Cardiac muscle cell (in vitro differentiated cells and primary cell): ENCODE measurements around the gene SPIRE1. TPM values are rescaled to one million over a fixed set of nuclear protein-coding genes. Genes with fewer than 3 reads are reported as not detected.

ENCODE experiments used
- DNase-seq, 2 donors: peaks; one replicate each; pipeline versions ENCODE4 v3.0.0 to v3.0.0-alpha.2; 2010 to 2017; ENCODE audit warnings: low read depth in 1 of 2, low spot score in 1 of 2
- H3K27ac ChIP-seq: fragments of 200-600 bp; sonication (generic); 2 replicates; pipeline ENCODE4 v1.5.1; 2016
- H3K27me3 ChIP-seq: fragments of 200-600 bp; sonication (generic); 2 replicates; pipeline ENCODE4 v1.6.0; 2016; ENCODE audit warnings: control low read depth
- H3K36me3 ChIP-seq: fragments of 200-600 bp; sonication (generic); 2 replicates; pipeline ENCODE4 v1.5.1; 2016; ENCODE audit warnings: control low read depth
- H3K4me1 ChIP-seq: fragments of 200-600 bp; sonication (generic); 2 replicates; pipeline ENCODE4 v1.8.1; 2017; ENCODE audit warnings: low read depth, mild to moderate bottlenecking, mixed run types
- H3K4me3 ChIP-seq: fragments of 200-600 bp; sonication (generic); 2 replicates; pipeline ENCODE4 v1.5.1; 2016; ENCODE audit warnings: mild to moderate bottlenecking
- H3K9me3 ChIP-seq: fragments of 200-600 bp; sonication (generic); 2 replicates; pipeline ENCODE4 v1.5.1; 2017; ENCODE audit warnings: low read depth, mild to moderate bottlenecking, control low read depth
- polyA plus RNA-seq: library from polyadenylated mRNA; unstranded; fragments of >200 nt; fragmentation: Nextera tagmentation; extraction: Ambion mirVana; gene quantifications from 2 replicates; pipeline ENCODE4 v1.2.1, GENCODE V29; 2016
- total RNA-seq: library from RNA; depleted of rRNA; stranded (reverse); fragments of >200 nt; gene quantifications from 2 replicates; pipeline ENCODE4 v1.2.3, GENCODE V29; 2016
- TF ChIP-seq, protein P1 (sequence below): IDR thresholded peaks from 2 replicates; pipeline ENCODE4 v1.5.1; 2012; ENCODE audit warnings: low read depth, mild to moderate bottlenecking, low read length

The SPIRE1 gene
- total and polyA plus RNA-seq, 2 experiments from 2014 or later, result 17.8 to 19.6 TPM

DNA sequence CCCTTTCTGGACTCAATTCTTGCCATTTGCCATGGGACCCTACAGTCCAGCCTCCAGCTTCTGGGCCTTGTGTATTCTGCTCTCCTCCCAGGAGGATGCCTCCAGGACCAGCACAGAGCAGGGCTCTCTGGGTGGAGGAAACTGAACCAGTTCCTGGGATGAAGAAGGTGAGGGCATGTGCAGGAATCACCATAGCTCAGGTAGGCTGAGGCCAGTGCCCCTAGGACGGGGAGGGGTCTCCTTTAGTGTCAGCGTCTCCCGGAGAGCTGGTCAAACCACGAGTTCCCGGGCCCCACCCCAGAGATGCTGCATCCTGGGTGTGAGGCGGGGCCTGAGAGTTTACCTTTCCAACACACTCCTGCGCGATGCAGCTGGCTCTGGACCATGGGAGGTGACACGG, 256.0 kb downstream of the SPIRE1 start:
- H3K4me3 ChIP-seq, result no peak overlapping the region
- DNase-seq, result no peak
- peaks cover 32% of the 10 kb centered on the region for H3K27me3 ChIP-seq
- no peaks in the 10 kb centered on the region for H3K36me3 ChIP-seq
- H3K27ac ChIP-seq, result no peak overlapping the region
- TF ChIP-seq, protein P1, sequence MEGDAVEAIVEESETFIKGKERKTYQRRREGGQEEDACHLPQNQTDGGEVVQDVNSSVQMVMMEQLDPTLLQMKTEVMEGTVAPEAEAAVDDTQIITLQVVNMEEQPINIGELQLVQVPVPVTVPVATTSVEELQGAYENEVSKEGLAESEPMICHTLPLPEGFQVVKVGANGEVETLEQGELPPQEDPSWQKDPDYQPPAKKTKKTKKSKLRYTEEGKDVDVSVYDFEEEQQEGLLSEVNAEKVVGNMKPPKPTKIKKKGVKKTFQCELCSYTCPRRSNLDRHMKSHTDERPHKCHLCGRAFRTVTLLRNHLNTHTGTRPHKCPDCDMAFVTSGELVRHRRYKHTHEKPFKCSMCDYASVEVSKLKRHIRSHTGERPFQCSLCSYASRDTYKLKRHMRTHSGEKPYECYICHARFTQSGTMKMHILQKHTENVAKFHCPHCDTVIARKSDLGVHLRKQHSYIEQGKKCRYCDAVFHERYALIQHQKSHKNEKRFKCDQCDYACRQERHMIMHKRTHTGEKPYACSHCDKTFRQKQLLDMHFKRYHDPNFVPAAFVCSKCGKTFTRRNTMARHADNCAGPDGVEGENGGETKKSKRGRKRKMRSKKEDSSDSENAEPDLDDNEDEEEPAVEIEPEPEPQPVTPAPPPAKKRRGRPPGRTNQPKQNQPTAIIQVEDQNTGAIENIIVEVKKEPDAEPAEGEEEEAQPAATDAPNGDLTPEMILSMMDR, result no peak
- H3K9me3 ChIP-seq, result no peaks in the 10 kb centered on the region
- H3K4me1 ChIP-seq, result no peaks in the 10 kb centered on the region

GRCh38 chr18:12399231-12399630, 258.7 kb downstream of the SPIRE1 start:
- no peak overlapping the region for H3K27ac ChIP-seq
- no peaks in the 10 kb centered on the region for H3K9me3 ChIP-seq
- no peaks in the 10 kb centered on the region for H3K36me3 ChIP-seq
- no peak overlapping the region for H3K4me3 ChIP-seq
- no peaks in the 10 kb centered on the region for H3K4me1 ChIP-seq
- TF ChIP-seq, protein P1, result no peak
- DNase-seq, result no peak
- H3K27me3 ChIP-seq, result peaks cover 11% of the 10 kb centered on the region

- H3K4me1 ChIP-seq, result no peaks in the 10 kb centered on the region
- TF ChIP-seq, protein P1, result no peak
- no peak for DNase-seq
- H3K27me3 ChIP-seq, result peaks cover 5% of the 10 kb centered on the region
- H3K9me3 ChIP-seq, result no peaks in the 10 kb centered on the region
- H3K27ac ChIP-seq, result no peak overlapping the region
- no peak overlapping the region for H3K4me3 ChIP-seq
- H3K36me3 ChIP-seq, result no peaks in the 10 kb centered on the region
Observed at GRCh38 chr18:12398625-12399024, 259.3 kb downstream of the SPIRE1 start.

- TF ChIP-seq, protein P1, result no peak
- H3K4me1 ChIP-seq, result no peaks in the 10 kb centered on the region
- H3K9me3 ChIP-seq, result no peaks in the 10 kb centered on the region
- no peak overlapping the region for H3K4me3 ChIP-seq
- H3K36me3 ChIP-seq, result no peaks in the 10 kb centered on the region
- no peak for DNase-seq
- no peak overlapping the region for H3K27ac ChIP-seq
- peaks cover 3% of the 10 kb centered on the region for H3K27me3 ChIP-seq
Observed at GRCh38 chr18:12397793-12398192, 260.1 kb downstream of the SPIRE1 start.

DNA sequence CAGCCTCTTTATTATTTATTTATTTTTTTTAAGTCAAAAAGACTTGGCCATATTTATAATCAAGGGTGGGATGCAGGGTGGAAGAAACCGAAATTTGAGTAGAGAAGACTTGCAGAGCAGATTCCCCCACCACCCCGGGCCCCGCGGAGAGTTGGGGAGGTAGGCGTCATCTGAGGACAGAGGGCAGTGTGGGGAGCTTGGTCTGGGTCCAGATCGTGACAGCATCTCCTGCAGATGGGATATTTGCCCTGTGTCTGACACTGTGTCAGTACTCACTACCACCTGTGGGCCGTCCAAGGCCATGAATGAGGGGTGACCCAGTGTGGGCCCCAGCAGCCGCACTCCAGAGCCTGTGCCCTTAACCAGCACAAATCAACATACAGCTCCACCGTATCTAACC, 260.7 kb downstream of the SPIRE1 start:
- no peak overlapping the region for H3K27ac ChIP-seq
- H3K9me3 ChIP-seq, result no peaks in the 10 kb centered on the region
- no peaks in the 10 kb centered on the region for H3K4me1 ChIP-seq
- H3K4me3 ChIP-seq, result no peak overlapping the region
- no peak for DNase-seq
- TF ChIP-seq, protein P1, result no peak
- no peaks in the 10 kb centered on the region for H3K27me3 ChIP-seq
- no peaks in the 10 kb centered on the region for H3K36me3 ChIP-seq

Other genes starting within 250 kb of the SPIRE1 start
- gene CEP76, start 44.6 kb upstream of the SPIRE1 start, total RNA-seq, result 13.4 and 13.7 TPM in 2 replicates
- 8.2 and 16.7 TPM in 2 replicates for gene CEP76, start 44.6 kb upstream of the SPIRE1 start, polyA plus RNA-seq
- 47.2 and 70.3 TPM in 2 replicates for gene PSMG2, start 44.9 kb upstream of the SPIRE1 start, total RNA-seq
- 82.2 and 100 TPM in 2 replicates for gene PSMG2, start 44.9 kb upstream of the SPIRE1 start, polyA plus RNA-seq
- gene PTPN2, start 226.1 kb upstream of the SPIRE1 start, total RNA-seq, result 20.4 and 24.7 TPM in 2 replicates
- gene PTPN2, start 226.1 kb upstream of the SPIRE1 start, polyA plus RNA-seq, result 25.4 and 29.8 TPM in 2 replicates